GM18508 (cell line): ENCODE results near the gene EXOC6B.

Source experiments
- ATAC-seq: cut with Tn5 transposase; IDR thresholded peaks from one replicate; pipeline ENCODE4 v1.9.1; 2021; ENCODE audit warnings: moderate number of reproducible peaks; ENCODE audit not compliant: insufficient read depth, unreplicated experiment

The EXOC6B gene

GRCh38 chr2:72132981-72133720, 692.7 kb downstream of the EXOC6B start:
- ATAC-seq: no peak

DNA sequence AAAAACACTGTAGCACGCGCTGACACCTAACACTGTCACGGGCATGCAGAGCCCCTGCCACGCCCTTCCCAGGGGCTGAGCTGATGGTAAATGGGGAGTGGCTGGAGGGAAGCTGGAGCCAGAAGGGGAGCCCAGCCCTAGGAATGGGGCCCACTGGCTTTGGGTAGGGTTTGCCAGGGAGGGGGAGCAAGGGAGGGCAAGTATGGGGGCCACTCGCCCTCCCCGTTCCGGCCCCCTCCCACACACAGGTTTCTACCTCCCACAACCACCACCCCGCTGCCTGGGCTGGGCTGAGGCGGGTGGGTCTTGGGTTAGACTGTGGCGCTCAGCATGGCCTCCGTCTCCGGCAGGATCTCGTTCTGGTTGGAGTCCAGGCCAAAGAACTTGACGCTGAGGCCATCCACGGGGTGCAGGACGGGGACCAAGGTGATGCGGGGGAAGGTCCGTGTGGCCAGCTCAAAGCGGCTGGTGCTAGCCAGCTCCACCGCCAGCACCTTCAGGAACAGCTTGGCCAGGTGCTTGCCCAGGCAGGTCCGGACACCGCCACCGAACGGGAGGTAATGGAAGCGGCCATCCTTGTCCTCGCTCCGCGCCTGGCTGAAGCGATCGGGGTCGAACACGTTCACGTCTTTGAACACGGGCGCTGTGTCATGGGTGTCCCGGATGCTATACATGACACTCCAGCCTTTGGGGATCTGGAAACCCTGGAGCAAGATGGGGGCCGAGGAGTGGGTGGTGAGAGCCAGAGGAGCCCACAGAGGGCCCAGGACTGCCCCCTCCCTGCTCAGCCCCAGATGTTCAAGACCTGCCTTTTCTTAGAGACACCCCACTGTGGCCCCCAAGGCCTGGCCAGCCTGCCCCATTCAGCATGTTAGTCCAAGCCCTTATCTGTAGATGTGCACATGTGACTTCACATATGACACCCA, 693.7 kb downstream of the EXOC6B start:
- ATAC-seq: no peak

GRCh38 chr2:72131371-72131891, 694.4 kb downstream of the EXOC6B start:
- no peak for ATAC-seq

- ATAC-seq: no peak
Measured at GRCh38 chr2:72130659-72131360, 695.0 kb downstream of the EXOC6B start.

DNA sequence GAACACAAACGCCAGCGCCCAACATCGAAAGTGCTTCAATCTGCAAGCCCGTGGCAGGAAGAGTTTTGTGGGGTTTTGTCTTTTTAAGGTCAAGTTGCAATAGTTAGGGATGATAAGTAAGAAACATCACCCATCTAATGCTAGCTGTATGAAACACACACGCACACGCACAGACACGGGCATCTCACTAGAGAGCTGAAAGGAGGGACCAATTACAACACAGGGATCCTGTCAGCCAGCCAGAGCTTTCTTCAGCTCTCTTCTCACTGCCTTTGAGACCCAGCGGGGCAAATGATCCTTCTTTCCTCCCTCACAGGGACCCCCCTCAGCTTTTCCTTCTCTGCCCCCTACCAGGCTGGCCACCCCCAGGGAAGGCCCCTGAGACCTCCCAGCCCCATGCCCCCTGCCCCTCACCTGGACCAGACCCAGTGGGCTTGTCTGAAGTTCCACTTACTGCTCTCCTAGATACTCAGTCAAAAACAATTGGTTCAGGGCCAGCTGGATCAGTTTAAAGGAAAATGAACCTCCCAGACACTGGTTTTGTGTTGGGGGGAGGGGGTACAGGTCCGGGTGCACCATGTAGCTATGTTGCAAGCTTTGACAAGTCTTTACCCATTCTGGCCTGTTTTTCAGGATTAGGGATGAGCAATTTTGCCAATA, 696.0 kb downstream of the EXOC6B start:
- ATAC-seq: no peak

DNA sequence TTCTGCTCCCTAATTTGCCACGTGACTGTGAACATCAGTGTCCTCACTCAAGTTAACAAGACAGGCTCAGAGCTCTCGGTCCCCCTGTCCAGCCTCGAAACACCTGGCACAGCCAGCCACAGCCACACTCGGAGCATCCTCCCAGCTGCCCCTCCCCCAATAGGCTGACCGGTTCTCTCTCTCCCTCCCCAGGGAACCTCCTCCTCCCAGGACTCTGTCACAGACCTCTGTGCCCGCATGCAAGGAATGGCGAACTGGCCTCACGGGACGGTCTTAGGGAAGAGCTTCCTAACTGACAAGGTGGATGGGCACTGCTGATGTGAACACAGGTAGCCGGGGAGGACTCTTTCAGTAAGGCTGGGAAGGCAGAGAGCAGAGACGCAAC, 697.0 kb downstream of the EXOC6B start:
- ATAC-seq: no peak

- ATAC-seq: no peak
Measured at GRCh38 chr2:72128059-72128842, 697.6 kb downstream of the EXOC6B start.

- no peak for ATAC-seq
Measured at GRCh38 chr2:72127401-72128058, 698.3 kb downstream of the EXOC6B start.

DNA sequence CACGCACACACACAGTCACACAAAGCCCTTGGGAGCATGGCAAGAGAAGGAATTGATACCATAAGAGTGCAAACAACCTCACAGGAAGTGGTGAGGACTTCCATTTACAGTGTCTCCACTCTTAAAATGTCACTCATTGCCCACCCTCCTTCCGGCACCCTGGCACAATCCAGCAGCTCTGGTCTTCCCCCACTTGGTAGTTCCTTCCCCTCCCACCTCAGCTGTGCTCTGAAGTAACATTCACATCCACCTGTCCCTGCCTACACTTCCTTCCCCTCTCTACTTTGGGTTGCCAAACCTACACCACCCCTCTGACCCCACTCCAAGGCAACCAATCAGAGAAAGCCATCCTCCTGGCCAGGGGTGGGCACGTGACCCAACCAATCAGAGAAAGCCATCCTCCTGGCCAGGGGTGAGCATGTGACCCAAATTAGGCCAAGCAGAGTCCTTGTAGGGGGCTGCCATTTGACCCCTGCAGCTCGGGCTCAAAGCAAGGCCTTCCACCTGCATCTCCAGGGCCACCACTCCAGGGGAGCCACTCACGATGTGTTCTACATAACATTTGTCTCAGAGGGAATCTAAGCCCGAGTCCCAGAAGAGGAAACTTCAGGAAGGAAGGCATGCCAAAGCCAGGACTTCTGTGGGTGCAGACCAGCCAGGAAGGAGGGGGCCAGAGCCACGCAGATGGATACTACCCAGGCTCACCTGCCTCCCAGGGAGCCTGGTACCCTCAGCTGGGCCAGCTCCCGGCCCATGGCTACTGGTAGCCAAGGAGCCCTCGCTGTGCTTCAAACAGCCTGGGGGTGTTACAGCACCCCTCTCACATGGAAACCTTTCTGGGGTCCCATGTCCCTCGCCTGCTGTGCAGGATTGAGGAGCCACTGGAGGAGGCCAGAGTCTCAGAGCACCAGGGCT, 699.4 kb downstream of the EXOC6B start:
- no peak for ATAC-seq
